AG04449 (cell line): Measurements from ENCODE around the gene DPEP2NB.

Source experiments
- CTCF ChIA-PET: fragments of 350-600 bp; formaldehyde crosslinking; extraction: SDS; loops from one replicate; lab custom pipeline; 2021; ENCODE audit warnings: antibody characterized with exemption; lab: Yijun Ruan, JAX
- POLR2A ChIA-PET: fragments of 400-600, 350-600 bp; formaldehyde crosslinking; extraction: SDS; loops from one replicate; lab custom pipeline; 2020; ENCODE audit warnings: antibody characterized with exemption, inconsistent platforms; lab: Yijun Ruan, JAX
- DNase-seq: peaks from one replicate; pipeline ENCODE4 v3.0.0-alpha.2; 2010; ENCODE audit warnings: low read depth, low spot score
- H3K4me3 ChIP-seq: 2 replicates; pipeline ENCODE4 v1.5.1; 2011; ENCODE audit warnings: low read depth, mild to moderate bottlenecking, control low read depth, low read length
- CTCF ChIP-seq: IDR thresholded peaks from one replicate; pipeline ENCODE4 v1.5.1; 2011; ENCODE audit warnings: mild to moderate bottlenecking, moderate library complexity, low read length, control low read depth, inconsistent platforms; ENCODE audit not compliant: insufficient read depth; ENCODE audit errors: missing control alignments

DPEP2NB gene

GRCh38 chr16:68049449-68049848 lies 33.7 kb upstream of the DPEP2NB start:
- POLR2A ChIA-PET = no interaction called here
- CTCF ChIA-PET = interaction anchor here (8.4 kb wide), 1 partner anchor 9 kb away, joined by 81 read pairs; no protein-coding TSS in a partner anchor
- no peak overlapping the region for H3K4me3 ChIP-seq
- no peak for DNase-seq
- TF ChIP-seq CTCF = no peak

GRCh38 chr16:68047987-68048386 lies 32.3 kb upstream of the DPEP2NB start:
- no peak overlapping the region for H3K4me3 ChIP-seq
- CTCF ChIA-PET = interaction anchor here (0.5 to 2.9 kb wide), 4 partner anchors 9 to 952 kb away, joined by 3 to 16 read pairs (median 3); no protein-coding TSS in a partner anchor
- no peak for TF ChIP-seq CTCF
- POLR2A ChIA-PET = no interaction called here
- no peak for DNase-seq

- DNase-seq = no peak
- H3K4me3 ChIP-seq = no peak overlapping the region
- TF ChIP-seq CTCF = no peak
- ChIA-PET CTCF (interaction anchor here (0.6 to 2.9 kb wide), 5 partner anchors 10 to 786 kb away, joined by 3 to 16 read pairs (median 3); no protein-coding TSS in a partner anchor), POLR2A (interaction anchor here (0.7 kb wide), 1 partner anchor 19 kb away, joined by 4 read pairs; no protein-coding TSS in a partner anchor)
Measured at GRCh38 chr16:68046106-68046505, 30.4 kb upstream of the DPEP2NB start.

GRCh38 chr16:68041783-68042182 lies 26.1 kb upstream of the DPEP2NB start:
- TF ChIP-seq CTCF = no peak
- DNase-seq = no peak
- ChIA-PET CTCF (interaction anchor here (0.9 to 7.2 kb wide), 9 partner anchors 11 to 280 kb away, joined by 3 to 81 read pairs (median 15); partner anchors contain the start of genes DDX28, DUS2 and NRN1L), POLR2A (no interaction called here)
- H3K4me3 ChIP-seq = no peak overlapping the region

- CTCF ChIA-PET = interaction anchor here (0.6 to 7.2 kb wide), 48 partner anchors 11 to 560 kb away, joined by 3 to 81 read pairs (median 5); partner anchors contain the start of genes ATP6V0D1, DDX28, DPEP2NB and DUS2
- no peak overlapping the region for H3K4me3 ChIP-seq
- no peak for DNase-seq
- POLR2A ChIA-PET = no interaction called here
- peak; percentile 90 for TF ChIP-seq CTCF
Measured at GRCh38 chr16:68040506-68041288, 25.0 kb upstream of the DPEP2NB start.
